GM19099 (cell line): ENCODE results near the gene PPP4R4.

Experiments used
- POLR2A ChIP-seq: IDR thresholded peaks from 3 replicates; pipeline ENCODE4 v1.6.1; 2011; ENCODE audit warnings: low read depth; ENCODE audit not compliant: insufficient read length; ENCODE audit errors: extremely low read depth

The PPP4R4 gene

GRCh38 chr14:94328196-94328595 is 154.1 kb downstream of the PPP4R4 start:
- TF ChIP-seq POLR2A, result no peak
